Lung (tissue), 12 donors: ENCODE results near the gene AUTS2. TPM values are rescaled to one million over a fixed set of nuclear protein-coding genes. Genes with fewer than 3 reads are reported as not detected.

Experiments used
- ATAC-seq: fragments of 200-7000 bp; cut with Tn5 transposase; one replicate; pipeline ENCODE4 v1.9.1; 2020; ENCODE audit warnings: moderate number of reproducible peaks; ENCODE audit not compliant: insufficient read depth, low FRiP score
- DNase-seq, 3 donors: peaks; one replicate each; pipeline ENCODE4 v3.0.0-alpha.2; 2013 to 2017
- H3K27ac ChIP-seq, 2 donors: one replicate each; pipeline ENCODE4 v1.5.1; 2013; ENCODE audit warnings: mild to moderate bottlenecking in 2 of 2, moderate library complexity in 2 of 2, control low read depth in 1 of 2, inconsistent platforms in 1 of 2, low read depth in 1 of 2, low read length in 1 of 2
- H3K27me3 ChIP-seq, 3 donors: one replicate each; pipeline ENCODE4 v1.5.1; 2013; ENCODE audit warnings: low read length in 2 of 3; ENCODE audit not compliant: control insufficient read depth in 3 of 3, insufficient read depth in 3 of 3
- H3K36me3 ChIP-seq, 4 donors: one replicate each; pipeline ENCODE4 v1.5.1; 2013; ENCODE audit warnings: low read length in 4 of 4, mild to moderate bottlenecking in 1 of 4, moderate library complexity in 1 of 4; ENCODE audit not compliant: control insufficient read depth in 4 of 4, insufficient read depth in 4 of 4
- H3K4me1 ChIP-seq, 5 donors: one replicate each; pipeline ENCODE4 v1.5.1; 2013; ENCODE audit warnings: low read length in 5 of 5, mild to moderate bottlenecking in 2 of 5, moderate library complexity in 1 of 5; ENCODE audit not compliant: control insufficient read depth in 5 of 5, insufficient read depth in 5 of 5
- H3K4me3 ChIP-seq: one replicate; pipeline ENCODE4 v1.5.1; 2013; ENCODE audit warnings: mild to moderate bottlenecking, control low read depth, moderate library complexity
- H3K9ac ChIP-seq, 2 donors: one replicate each; pipeline ENCODE4 v1.5.1; 2013; ENCODE audit warnings: low read length in 2 of 2, control low read depth in 1 of 2; ENCODE audit not compliant: insufficient read depth in 1 of 2
- H3K9me3 ChIP-seq, 4 donors: one replicate each; pipeline ENCODE4 v1.5.1; 2013; ENCODE audit warnings: low read length in 3 of 4, mild to moderate bottlenecking in 1 of 4, moderate library complexity in 1 of 4; ENCODE audit not compliant: control insufficient read depth in 4 of 4, insufficient read depth in 3 of 4
- CTCF ChIP-seq: IDR thresholded peaks from 2 replicates; pipeline ENCODE4 v1.5.1; 2012; ENCODE audit warnings: mild to moderate bottlenecking; ENCODE audit errors: control extremely low read depth, extremely low read depth
- WGBS, 2 donors: extraction: QIAGEN DNeasy Blood & Tissue Kit; methylation state at CpG; one replicate each; pipeline ENCODE4 v1.1.7; 2013; 5-methylcytosine and 5-hydroxymethylcytosine counted together
- polyA plus RNA-seq, 2 donors: library from polyadenylated mRNA; stranded (reverse); fragments of 200-250 nt; gene quantifications; one replicate each; pipeline ENCODE4 v1.2.1, GENCODE V29; 2013
- total RNA-seq, 2 donors: library from RNA; depleted of rRNA in 1 of 2; stranded (reverse); fragments of >200 nt in 1 of 2; gene quantifications; one replicate each; pipeline ENCODE4 v1.2.1, GENCODE V29; 2014 to 2021
- donor health status: control.
- donor health status: control.
- donor health status: Bipolar disorder and iron deficiency.
- donor health status: healthy.
- donor health status: DM: yes; HTN: yes; CAD: no.

The AUTS2 gene
- total and polyA plus RNA-seq, 4 donors = 11.8 to 115 (median 40.6) TPM

- no peaks in the 10 kb centered on the region for H3K27me3 ChIP-seq
- no peak for TF ChIP-seq CTCF
- no peak for DNase-seq
- H3K4me1 ChIP-seq = peaks cover 0 to 10% (median 5%) of the 10 kb centered on the region in 5 donors
- WGBS, 2 donors = 92 to 95% methylated on average over 2 of the region's 2 CpGs
- H3K27ac ChIP-seq = no peak overlapping the region
- no peak for ATAC-seq
- H3K9me3 ChIP-seq = peaks cover 0 to 2% (median 0%) of the 10 kb centered on the region in 4 donors
- no peak overlapping the region for H3K9ac ChIP-seq
- H3K36me3 ChIP-seq = no peaks in the 10 kb centered on the region
- no peak overlapping the region for H3K4me3 ChIP-seq
Measured at GRCh38 chr7:69796416-69796815, 198.1 kb downstream of the AUTS2 start.

- H3K4me1 ChIP-seq = peaks cover 0 to 10% (median 8%) of the 10 kb centered on the region in 5 donors
- 81 to 89% methylated on average over 4 of the region's 4 CpGs for WGBS, 2 donors
- no peak overlapping the region for H3K4me3 ChIP-seq
- H3K27me3 ChIP-seq = no peaks in the 10 kb centered on the region
- TF ChIP-seq CTCF = no peak
- peaks cover 0 to 2% (median 0%) of the 10 kb centered on the region in 4 donors for H3K9me3 ChIP-seq
- ATAC-seq (no peak), DNase-seq (no peak)
- H3K36me3 ChIP-seq = no peaks in the 10 kb centered on the region
- no peak overlapping the region for H3K9ac ChIP-seq
- H3K27ac ChIP-seq = no peak overlapping the region
Measured at GRCh38 chr7:69799048-69799697, 200.9 kb downstream of the AUTS2 start.

- no peak overlapping the region for H3K4me3 ChIP-seq
- ATAC-seq (no peak), DNase-seq (no peak)
- peaks cover 0 to 10% (median 8%) of the 10 kb centered on the region in 5 donors for H3K4me1 ChIP-seq
- H3K9ac ChIP-seq = no peak overlapping the region
- TF ChIP-seq CTCF = no peak
- H3K36me3 ChIP-seq = no peaks in the 10 kb centered on the region
- H3K27ac ChIP-seq = no peak overlapping the region
- 62 to 73% methylated on average over 2 of the region's 2 CpGs for WGBS, 2 donors
- H3K27me3 ChIP-seq = no peaks in the 10 kb centered on the region
- H3K9me3 ChIP-seq = peaks cover 0 to 2% (median 0%) of the 10 kb centered on the region in 4 donors
Measured at GRCh38 chr7:69799990-69800389, 201.7 kb downstream of the AUTS2 start.

GRCh38 chr7:69800495-69800894, 202.2 kb downstream of the AUTS2 start:
- H3K27ac ChIP-seq = no peak overlapping the region
- peaks cover 0 to 2% (median 0%) of the 10 kb centered on the region in 4 donors for H3K9me3 ChIP-seq
- no peak overlapping the region for H3K9ac ChIP-seq
- no peaks in the 10 kb centered on the region for H3K36me3 ChIP-seq
- ATAC-seq (peak; percentile 81), DNase-seq (peak in 1 of 3 donors; percentile 49)
- no peak overlapping the region for H3K4me3 ChIP-seq
- TF ChIP-seq CTCF = no peak
- H3K27me3 ChIP-seq = no peaks in the 10 kb centered on the region
- peaks cover 0 to 10% (median 8%) of the 10 kb centered on the region in 5 donors for H3K4me1 ChIP-seq
